H1 (cell line): Measurements from ENCODE around the gene TCF7L1. TPM values are rescaled to one million over a fixed set of nuclear protein-coding genes. Genes with fewer than 3 reads are reported as not detected.

Experiments used
- BRCA1 ChIP-seq: IDR thresholded peaks from 2 replicates; pipeline ENCODE4 v1.6.1; 2012; ENCODE audit warnings: low read depth, low read length, improper control_type of control experiment
- CEBPB ChIP-seq: IDR thresholded peaks from 2 replicates; pipeline ENCODE4 v1.6.1; 2012; ENCODE audit warnings: low read depth, low read length
- POLR2AphosphoS5 ChIP-seq: IDR thresholded peaks from 2 replicates; pipeline ENCODE4 v1.6.1; 2011; ENCODE audit warnings: low read depth, low read length
- RAD21 ChIP-seq, 2 experiments: IDR thresholded peaks in 1 of 2; conservative IDR thresholded peaks in 1 of 2; 2 replicates each; pipeline ENCODE4 v1.6.1; 2011; ENCODE audit warnings: low read depth in 2 of 2, low read length in 2 of 2, improper control_type of control experiment in 1 of 2, inconsistent platforms in 1 of 2, mild to moderate bottlenecking in 1 of 2, moderate library complexity in 1 of 2
- TAF1 ChIP-seq: IDR thresholded peaks from 2 replicates; pipeline ENCODE4 v1.6.1; 2011; ENCODE audit warnings: mild to moderate bottlenecking, low read depth, low read length
- TBP ChIP-seq: IDR thresholded peaks from 2 replicates; pipeline ENCODE4 v1.6.1; 2011; ENCODE audit warnings: low read depth, low read length, improper control_type of control experiment
- polyA plus RNA-seq, 7 experiments: library from polyadenylated mRNA; depleted of rRNA in 3 of 7; stranded (reverse) in 5 of 7; unstranded in 2 of 7; fragments of >200 nt in 5 of 7; fragments of 200-250 nt in 2 of 7; gene quantifications; 1 replicate in 5 of 7; 2 replicates in 1 of 7; 4 replicates in 1 of 7; pipeline versions ENCODE4 v1.2.1 to v1.2.3, GENCODE V29; 2011 to 2013; ENCODE audit warnings: missing spikeins in 2 of 7, mixed read lengths in 2 of 7
- total RNA-seq: library from RNA; stranded (reverse); fragmentation: NEBNext Ultra II Directional; extraction: Animal tissue kit (Norgen Biotek cat#: 25700); gene quantifications from 2 replicates; pipeline ENCODE4 v1.2.1, GENCODE V29; 2021
- TF ChIP-seq, protein P1 (sequence below): fragments of 300-600 bp; sonication (generic); IDR thresholded peaks from 2 replicates; pipeline ENCODE4 v1.7.1; 2012; ENCODE audit warnings: low read length, moderate library complexity, mild to moderate bottlenecking, inconsistent platforms; ENCODE audit not compliant: insufficient replicate concordance
- TF ChIP-seq, protein P2 (sequence below), 3 experiments: IDR thresholded peaks; 1 replicate in 2 of 3; 2 replicates in 1 of 3; pipeline versions ENCODE4 v1.5.1 to v1.6.1; 2011; ENCODE audit warnings: low read length in 3 of 3, mild to moderate bottlenecking in 3 of 3, inconsistent platforms in 2 of 3, low read depth in 1 of 3, moderate library complexity in 1 of 3; ENCODE audit not compliant: insufficient read depth in 1 of 3; ENCODE audit errors: control extremely low read depth in 1 of 3

Gene TCF7L1
- total and polyA plus RNA-seq, 2 of the 8 experiments (the other 6 are each of a cell fraction or from before 2014, with no cell fraction given), result 27.5 to 108 TPM

DNA sequence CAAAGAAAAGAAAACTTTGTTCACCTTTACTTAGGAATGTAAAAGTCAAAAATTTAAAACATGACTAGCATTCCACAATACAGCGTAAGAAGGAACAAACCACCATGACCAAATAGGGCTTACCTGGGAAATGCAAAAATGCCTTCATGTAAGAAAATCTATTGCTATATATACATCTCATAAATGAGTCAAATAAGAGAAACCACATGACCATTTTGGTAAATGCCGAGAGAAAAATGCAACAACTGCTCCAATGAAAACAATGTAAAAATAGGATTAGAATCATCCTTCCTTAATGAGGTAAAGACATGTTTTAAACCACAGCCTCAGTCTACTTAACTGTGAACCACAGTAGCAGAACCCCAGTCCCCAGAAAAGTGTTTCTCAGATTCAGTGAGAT lies 145.2 kb downstream of the TCF7L1 start (continued):
- TF ChIP-seq, protein P1, sequence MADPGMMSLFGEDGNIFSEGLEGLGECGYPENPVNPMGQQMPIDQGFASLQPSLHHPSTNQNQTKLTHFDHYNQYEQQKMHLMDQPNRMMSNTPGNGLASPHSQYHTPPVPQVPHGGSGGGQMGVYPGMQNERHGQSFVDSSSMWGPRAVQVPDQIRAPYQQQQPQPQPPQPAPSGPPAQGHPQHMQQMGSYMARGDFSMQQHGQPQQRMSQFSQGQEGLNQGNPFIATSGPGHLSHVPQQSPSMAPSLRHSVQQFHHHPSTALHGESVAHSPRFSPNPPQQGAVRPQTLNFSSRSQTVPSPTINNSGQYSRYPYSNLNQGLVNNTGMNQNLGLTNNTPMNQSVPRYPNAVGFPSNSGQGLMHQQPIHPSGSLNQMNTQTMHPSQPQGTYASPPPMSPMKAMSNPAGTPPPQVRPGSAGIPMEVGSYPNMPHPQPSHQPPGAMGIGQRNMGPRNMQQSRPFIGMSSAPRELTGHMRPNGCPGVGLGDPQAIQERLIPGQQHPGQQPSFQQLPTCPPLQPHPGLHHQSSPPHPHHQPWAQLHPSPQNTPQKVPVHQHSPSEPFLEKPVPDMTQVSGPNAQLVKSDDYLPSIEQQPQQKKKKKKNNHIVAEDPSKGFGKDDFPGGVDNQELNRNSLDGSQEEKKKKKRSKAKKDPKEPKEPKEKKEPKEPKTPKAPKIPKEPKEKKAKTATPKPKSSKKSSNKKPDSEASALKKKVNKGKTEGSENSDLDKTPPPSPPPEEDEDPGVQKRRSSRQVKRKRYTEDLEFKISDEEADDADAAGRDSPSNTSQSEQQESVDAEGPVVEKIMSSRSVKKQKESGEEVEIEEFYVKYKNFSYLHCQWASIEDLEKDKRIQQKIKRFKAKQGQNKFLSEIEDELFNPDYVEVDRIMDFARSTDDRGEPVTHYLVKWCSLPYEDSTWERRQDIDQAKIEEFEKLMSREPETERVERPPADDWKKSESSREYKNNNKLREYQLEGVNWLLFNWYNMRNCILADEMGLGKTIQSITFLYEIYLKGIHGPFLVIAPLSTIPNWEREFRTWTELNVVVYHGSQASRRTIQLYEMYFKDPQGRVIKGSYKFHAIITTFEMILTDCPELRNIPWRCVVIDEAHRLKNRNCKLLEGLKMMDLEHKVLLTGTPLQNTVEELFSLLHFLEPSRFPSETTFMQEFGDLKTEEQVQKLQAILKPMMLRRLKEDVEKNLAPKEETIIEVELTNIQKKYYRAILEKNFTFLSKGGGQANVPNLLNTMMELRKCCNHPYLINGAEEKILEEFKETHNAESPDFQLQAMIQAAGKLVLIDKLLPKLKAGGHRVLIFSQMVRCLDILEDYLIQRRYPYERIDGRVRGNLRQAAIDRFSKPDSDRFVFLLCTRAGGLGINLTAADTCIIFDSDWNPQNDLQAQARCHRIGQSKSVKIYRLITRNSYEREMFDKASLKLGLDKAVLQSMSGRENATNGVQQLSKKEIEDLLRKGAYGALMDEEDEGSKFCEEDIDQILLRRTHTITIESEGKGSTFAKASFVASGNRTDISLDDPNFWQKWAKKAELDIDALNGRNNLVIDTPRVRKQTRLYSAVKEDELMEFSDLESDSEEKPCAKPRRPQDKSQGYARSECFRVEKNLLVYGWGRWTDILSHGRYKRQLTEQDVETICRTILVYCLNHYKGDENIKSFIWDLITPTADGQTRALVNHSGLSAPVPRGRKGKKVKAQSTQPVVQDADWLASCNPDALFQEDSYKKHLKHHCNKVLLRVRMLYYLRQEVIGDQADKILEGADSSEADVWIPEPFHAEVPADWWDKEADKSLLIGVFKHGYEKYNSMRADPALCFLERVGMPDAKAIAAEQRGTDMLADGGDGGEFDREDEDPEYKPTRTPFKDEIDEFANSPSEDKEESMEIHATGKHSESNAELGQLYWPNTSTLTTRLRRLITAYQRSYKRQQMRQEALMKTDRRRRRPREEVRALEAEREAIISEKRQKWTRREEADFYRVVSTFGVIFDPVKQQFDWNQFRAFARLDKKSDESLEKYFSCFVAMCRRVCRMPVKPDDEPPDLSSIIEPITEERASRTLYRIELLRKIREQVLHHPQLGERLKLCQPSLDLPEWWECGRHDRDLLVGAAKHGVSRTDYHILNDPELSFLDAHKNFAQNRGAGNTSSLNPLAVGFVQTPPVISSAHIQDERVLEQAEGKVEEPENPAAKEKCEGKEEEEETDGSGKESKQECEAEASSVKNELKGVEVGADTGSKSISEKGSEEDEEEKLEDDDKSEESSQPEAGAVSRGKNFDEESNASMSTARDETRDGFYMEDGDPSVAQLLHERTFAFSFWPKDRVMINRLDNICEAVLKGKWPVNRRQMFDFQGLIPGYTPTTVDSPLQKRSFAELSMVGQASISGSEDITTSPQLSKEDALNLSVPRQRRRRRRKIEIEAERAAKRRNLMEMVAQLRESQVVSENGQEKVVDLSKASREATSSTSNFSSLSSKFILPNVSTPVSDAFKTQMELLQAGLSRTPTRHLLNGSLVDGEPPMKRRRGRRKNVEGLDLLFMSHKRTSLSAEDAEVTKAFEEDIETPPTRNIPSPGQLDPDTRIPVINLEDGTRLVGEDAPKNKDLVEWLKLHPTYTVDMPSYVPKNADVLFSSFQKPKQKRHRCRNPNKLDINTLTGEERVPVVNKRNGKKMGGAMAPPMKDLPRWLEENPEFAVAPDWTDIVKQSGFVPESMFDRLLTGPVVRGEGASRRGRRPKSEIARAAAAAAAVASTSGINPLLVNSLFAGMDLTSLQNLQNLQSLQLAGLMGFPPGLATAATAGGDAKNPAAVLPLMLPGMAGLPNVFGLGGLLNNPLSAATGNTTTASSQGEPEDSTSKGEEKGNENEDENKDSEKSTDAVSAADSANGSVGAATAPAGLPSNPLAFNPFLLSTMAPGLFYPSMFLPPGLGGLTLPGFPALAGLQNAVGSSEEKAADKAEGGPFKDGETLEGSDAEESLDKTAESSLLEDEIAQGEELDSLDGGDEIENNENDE, result no peak
- TF ChIP-seq TAF1 (no peak), BRCA1 (no peak), CEBPB (no peak), TBP (no peak), RAD21 (IDR thresholded peaks at IDR 0.05 in 1 of 2, conservative IDR thresholded peaks at IDR 0.05 in 1 of 2; ENCODE audit: low read depth in 2 of 2, low read length in 2 of 2) (no peak), POLR2AphosphoS5 (no peak)
- TF ChIP-seq, protein P2, sequence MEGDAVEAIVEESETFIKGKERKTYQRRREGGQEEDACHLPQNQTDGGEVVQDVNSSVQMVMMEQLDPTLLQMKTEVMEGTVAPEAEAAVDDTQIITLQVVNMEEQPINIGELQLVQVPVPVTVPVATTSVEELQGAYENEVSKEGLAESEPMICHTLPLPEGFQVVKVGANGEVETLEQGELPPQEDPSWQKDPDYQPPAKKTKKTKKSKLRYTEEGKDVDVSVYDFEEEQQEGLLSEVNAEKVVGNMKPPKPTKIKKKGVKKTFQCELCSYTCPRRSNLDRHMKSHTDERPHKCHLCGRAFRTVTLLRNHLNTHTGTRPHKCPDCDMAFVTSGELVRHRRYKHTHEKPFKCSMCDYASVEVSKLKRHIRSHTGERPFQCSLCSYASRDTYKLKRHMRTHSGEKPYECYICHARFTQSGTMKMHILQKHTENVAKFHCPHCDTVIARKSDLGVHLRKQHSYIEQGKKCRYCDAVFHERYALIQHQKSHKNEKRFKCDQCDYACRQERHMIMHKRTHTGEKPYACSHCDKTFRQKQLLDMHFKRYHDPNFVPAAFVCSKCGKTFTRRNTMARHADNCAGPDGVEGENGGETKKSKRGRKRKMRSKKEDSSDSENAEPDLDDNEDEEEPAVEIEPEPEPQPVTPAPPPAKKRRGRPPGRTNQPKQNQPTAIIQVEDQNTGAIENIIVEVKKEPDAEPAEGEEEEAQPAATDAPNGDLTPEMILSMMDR (IDR thresholded peaks at IDR 0.05; ENCODE audit: control extremely low read depth in 1 of 3, insufficient read depth in 1 of 3, low read depth in 1 of 3, low read length in 3 of 3), result no peak
- TF ChIP-seq, all 59 proteins: peak for 0
